NCI-H526 treated with DMSO at 0.1 percent for 48 hours (cell line): Measurements from ENCODE around the gene FMNL3.
"Not testable (repeated sequence)": the region's sequence is repeated elsewhere in the genome, so short reads cannot be mapped to it uniquely, and the experiment has no call there.

Source experiments
- DNase-seq: peaks from one replicate; lab custom pipeline; 2025; lab: John Stamatoyannopoulos, UW

Gene FMNL3

GRCh38 chr12:49627752-49628360 is 79.3 kb downstream of the FMNL3 start:
- DNase-seq: no peak

- DNase-seq: no peak
Observed at GRCh38 chr12:49626836-49627235, 80.4 kb downstream of the FMNL3 start.

- DNase-seq: no peak
Observed at GRCh38 chr12:49626169-49626835, 80.9 kb downstream of the FMNL3 start.

- no peak for DNase-seq
Observed at GRCh38 chr12:49624921-49625577, 82.2 kb downstream of the FMNL3 start.

- peak; percentile 75 for DNase-seq
Observed at GRCh38 chr12:49623142-49623904, 83.9 kb downstream of the FMNL3 start, which contains the start of gene PRPF40B. Gene PRPF40B (plus strand): TSS chr12:49623561. CDS start chr12:49623591, 30 bp downstream.

GRCh38 chr12:49622501-49623141 is 84.6 kb downstream of the FMNL3 start:
- DNase-seq: no peak

GRCh38 chr12:49621651-49622500 is 85.3 kb downstream of the FMNL3 start:
- DNase-seq: no peak

- DNase-seq: no peak
Observed at GRCh38 chr12:49619286-49619685, 87.9 kb downstream of the FMNL3 start.

GRCh38 chr12:49618576-49618975 is 88.6 kb downstream of the FMNL3 start:
- DNase-seq: no peak

- peak; percentile 58 for DNase-seq
Observed at GRCh38 chr12:49616533-49617219, 90.5 kb downstream of the FMNL3 start.

GRCh38 chr12:49615725-49616124 is 91.5 kb downstream of the FMNL3 start:
- DNase-seq: no peak

GRCh38 chr12:49612210-49612609 is 95.0 kb downstream of the FMNL3 start:
- no peak for DNase-seq

GRCh38 chr12:49610785-49611184 is 96.4 kb downstream of the FMNL3 start:
- not testable (repeated sequence) for DNase-seq

GRCh38 chr12:49609875-49610154 is 97.4 kb downstream of the FMNL3 start:
- no peak for DNase-seq

- no peak for DNase-seq
Observed at GRCh38 chr12:49609059-49609874, 97.9 kb downstream of the FMNL3 start.

- DNase-seq: not testable (repeated sequence)
Observed at GRCh38 chr12:49605539-49605938, 101.7 kb downstream of the FMNL3 start, which contains the start of gene FAM186B. Gene FAM186B (minus strand): TSS chr12:49605639. CDS start chr12:49605477, 162 bp downstream.

GRCh38 chr12:49604856-49605255 is 102.3 kb downstream of the FMNL3 start:
- no peak for DNase-seq

- no peak for DNase-seq
Observed at GRCh38 chr12:49603721-49604120, 103.5 kb downstream of the FMNL3 start.

GRCh38 chr12:49599961-49600360 is 107.2 kb downstream of the FMNL3 start:
- DNase-seq: no peak

- DNase-seq: no peak
Observed at GRCh38 chr12:49598527-49598926, 108.7 kb downstream of the FMNL3 start.
